GM19468 (cell line): ENCODE data around the gene TMEM145.
"Not testable (repeated sequence)": the region's sequence is repeated elsewhere in the genome, so short reads cannot be mapped to it uniquely, and the experiment has no call there.

Source experiments
- ATAC-seq: cut with Tn5 transposase; IDR thresholded peaks from one replicate; pipeline ENCODE4 v1.9.1; 2021; ENCODE audit warnings: mild to moderate bottlenecking, moderate library complexity, moderate number of reproducible peaks; ENCODE audit not compliant: unreplicated experiment; ENCODE audit errors: extremely low read depth

The TMEM145 gene

DNA sequence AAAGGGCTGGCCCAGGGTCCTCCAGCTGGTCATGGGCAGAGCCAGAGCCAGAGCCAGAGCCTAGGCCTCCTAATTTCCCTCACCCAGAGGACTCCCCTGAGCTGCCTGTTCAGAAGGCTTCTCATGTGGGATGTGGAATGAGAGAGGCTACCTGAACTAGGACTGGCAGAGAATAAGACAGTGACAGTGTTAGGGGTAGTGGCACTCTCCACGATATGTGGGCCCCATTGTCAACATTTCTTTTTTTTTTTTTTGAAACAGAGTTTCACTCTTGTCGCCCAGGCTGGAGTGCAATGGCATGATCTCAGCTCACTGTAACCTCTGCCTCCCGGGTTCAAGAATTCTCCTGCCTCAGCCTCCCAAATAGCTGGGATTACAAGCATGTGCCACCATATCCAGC, 18.2 kb downstream of the TMEM145 start:
- ATAC-seq = not testable (repeated sequence)

- no peak for ATAC-seq
These were observed 18.9 kb downstream of the TMEM145 start for GRCh38 chr19:42332059-42332458.

DNA sequence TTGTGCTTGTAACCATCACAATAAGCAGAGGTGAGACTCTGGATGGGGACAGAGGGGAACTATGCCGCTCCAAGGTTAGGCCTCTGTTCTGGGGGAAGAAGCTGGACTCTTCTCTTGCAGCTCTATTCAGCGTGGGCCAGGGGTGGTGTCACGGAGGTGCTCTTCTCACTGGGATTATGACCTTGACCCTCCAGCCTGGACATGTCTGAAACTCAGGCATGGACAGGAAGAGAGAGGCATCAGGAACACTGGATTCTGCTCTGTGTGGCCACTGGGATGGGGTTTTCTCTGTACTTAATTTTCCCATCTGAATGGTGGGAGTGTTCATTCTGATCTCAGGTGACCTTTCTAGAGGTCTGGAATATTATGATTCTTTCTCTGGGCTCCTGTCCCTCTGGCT, 19.9 kb downstream of the TMEM145 start:
- no peak for ATAC-seq

DNA sequence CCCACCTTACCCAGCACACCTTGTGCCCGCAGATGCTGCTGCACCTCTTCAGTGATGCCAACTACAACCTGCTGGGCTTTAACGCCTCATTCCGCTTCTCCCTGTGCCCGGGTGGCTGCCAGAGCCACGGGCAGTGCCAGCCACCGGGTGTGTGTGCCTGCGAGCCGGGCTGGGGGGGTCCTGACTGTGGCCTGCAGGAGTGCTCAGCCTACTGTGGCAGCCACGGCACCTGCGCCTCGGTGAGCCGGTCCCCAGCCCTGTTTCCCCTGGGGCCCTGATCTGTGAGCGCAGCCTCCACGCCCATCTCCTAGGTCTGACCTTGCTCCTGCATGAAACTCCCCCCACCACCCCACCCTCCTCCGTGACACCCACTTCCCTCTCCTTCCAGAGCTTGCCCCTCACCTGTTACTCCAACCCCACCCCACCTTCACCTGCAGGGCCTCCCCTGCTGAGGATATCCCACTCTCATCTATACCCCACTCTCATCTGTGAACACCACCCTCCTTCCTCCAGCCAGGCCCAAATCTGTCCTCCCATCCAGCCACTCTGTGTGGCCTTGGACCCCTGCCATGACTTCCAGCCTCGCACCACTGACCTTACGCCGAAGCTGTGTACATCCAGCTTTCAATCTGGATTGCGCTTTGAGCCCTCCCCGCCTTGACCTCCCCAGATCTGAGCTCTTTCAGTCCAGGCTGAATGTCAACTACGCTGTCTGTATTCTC, 21.0 kb downstream of the TMEM145 start:
- ATAC-seq = no peak

DNA sequence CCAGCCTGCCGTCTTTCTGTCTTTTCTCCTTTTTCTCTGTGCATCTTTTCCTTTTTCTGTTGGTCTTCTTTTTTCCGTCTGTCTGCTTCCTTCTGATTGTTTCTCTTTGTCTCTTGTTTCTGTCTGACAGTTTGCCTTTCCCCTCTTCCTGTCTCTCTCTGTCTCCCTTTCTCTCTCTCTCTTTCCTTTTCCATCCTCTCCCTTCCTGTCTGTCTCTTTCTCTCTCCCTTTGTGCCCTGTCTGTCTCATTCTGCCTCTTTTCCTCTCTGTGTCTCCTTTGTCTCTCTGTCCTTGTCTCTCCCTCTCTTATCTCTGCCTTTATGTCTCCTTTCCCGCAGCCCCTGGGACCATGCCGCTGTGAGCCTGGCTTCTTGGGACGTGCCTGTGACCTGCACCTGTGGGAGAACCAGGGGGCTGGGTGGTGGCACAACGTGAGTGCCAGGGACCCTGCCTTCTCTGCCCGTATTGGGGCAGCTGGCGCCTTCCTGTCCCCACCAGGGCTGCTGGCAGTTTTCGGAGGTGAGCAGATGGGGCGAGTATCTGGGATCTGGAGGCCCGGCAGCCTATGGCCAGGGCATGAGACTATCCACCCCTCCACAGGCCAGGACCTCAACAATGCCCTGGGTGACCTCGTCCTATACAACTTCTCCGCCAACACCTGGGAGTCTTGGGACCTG, 21.7 kb downstream of the TMEM145 start:
- no peak for ATAC-seq

- ATAC-seq = no peak
These were observed 22.3 kb downstream of the TMEM145 start for GRCh38 chr19:42335374-42335936.

GRCh38 chr19:42335971-42336370, 22.9 kb downstream of the TMEM145 start:
- no peak for ATAC-seq

DNA sequence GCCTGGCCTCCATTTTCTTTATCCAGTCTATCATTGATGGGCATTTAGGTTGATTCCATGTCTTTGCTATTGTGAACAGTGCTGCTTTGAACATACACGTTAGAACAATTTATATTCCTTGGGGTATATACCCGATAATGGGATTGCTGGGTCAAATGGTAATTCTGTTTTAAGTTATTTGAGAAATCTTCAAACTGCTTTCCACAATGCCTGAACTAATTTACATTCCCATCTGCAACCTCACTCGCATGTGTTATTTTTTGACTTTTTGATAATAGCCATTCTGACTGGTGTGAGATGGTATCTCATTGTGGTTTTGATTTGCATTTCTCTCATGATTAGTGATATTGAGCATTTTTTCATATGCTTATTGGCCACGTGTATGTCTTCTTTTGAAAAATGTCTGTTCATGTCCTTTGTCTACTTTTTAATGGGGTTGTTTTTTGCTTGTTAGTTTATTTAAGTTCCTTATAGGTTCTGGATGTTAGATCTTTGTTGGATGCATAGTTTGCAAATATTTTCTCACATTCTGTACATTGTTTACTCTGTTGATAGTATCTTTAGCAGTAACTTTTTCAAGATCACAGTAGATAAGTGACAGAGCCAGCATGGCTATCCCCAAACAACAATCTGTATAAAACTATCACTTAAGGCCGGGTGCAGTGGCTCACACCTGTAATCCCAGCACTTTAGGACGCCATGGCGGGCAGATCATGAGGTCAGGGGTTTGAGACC, 26.2 kb downstream of the TMEM145 start:
- ATAC-seq = not testable (repeated sequence)

- ATAC-seq = not testable (repeated sequence)
These were observed 26.8 kb downstream of the TMEM145 start for GRCh38 chr19:42339922-42340321.

GRCh38 chr19:42343344-42344110, 30.4 kb downstream of the TMEM145 start:
- no peak for ATAC-seq

DNA sequence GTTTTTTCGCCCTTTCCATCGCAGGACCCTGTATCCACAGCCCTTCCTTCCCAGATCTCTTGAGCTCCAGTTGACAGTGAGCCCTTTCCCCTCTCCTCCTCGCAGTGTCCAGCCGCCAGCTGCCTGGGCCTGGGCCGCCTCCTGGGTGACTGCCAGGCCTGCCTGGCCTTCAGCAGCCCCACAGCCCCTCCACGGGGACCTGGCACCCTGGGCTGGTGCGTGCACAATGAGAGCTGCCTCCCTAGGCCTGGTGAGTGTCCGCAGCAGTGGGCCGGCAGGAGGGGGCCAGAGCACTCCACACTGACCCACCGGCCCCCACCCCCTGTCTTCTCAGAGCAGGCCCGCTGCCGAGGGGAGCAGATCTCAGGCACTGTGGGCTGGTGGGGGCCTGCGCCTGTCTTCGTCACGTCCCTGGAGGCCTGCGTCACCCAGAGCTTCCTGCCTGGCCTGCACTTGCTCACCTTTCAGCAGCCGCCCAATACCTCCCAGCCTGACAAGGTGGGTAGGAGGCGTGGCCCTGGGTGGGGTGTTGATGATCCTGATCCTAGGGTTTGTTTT, 31.3 kb downstream of the TMEM145 start:
- no peak for ATAC-seq

DNA sequence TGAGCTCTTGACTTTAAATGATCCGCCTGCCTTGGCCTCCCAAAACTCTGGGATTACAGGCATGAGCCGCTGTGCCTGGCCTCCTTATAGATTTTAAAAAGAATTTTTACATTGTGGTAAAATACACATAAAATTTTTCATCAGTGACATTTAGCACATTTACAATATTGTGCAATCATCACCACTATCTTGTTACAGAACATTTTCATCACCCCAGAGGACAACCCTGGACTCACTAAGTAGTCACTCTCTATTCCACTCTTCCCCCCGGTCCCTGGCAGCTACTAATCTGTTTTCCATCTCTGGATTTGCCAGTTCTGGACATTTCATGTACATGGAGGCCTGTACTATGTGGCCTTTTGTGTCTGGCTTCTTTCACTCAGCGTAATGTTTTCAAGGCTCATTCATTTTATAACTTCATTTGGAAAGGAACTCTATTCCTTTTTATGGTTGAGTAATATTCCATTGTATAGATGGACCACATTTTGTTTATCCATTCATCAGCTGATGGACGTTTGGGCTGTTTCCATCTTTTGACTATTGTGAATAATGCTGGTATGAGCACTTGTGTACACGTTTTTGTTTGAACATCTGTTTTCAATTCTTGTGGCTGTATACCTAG, 32.2 kb downstream of the TMEM145 start:
- no peak for ATAC-seq

DNA sequence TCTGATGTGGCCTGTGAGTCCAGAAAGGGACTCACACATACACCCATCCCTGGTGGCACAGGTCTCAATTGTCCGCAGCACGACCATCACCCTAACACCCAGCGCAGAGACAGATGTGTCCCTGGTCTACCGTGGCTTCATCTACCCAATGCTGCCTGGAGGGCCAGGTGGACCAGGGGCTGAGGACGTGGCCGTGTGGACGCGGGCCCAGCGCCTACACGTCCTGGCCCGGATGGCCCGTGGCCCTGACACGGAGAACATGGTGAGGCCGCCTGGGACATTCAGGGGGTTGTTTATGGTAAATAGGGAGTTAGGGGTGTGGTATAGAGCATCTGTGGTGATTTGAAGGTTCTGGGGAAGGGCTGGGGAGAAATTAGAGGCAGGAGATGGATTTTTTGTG, 35.1 kb downstream of the TMEM145 start:
- ATAC-seq = no peak

- ATAC-seq = no peak
These were observed 36.4 kb downstream of the TMEM145 start for GRCh38 chr19:42349378-42350107.

GRCh38 chr19:42350417-42350816, 37.3 kb downstream of the TMEM145 start:
- ATAC-seq = no peak

DNA sequence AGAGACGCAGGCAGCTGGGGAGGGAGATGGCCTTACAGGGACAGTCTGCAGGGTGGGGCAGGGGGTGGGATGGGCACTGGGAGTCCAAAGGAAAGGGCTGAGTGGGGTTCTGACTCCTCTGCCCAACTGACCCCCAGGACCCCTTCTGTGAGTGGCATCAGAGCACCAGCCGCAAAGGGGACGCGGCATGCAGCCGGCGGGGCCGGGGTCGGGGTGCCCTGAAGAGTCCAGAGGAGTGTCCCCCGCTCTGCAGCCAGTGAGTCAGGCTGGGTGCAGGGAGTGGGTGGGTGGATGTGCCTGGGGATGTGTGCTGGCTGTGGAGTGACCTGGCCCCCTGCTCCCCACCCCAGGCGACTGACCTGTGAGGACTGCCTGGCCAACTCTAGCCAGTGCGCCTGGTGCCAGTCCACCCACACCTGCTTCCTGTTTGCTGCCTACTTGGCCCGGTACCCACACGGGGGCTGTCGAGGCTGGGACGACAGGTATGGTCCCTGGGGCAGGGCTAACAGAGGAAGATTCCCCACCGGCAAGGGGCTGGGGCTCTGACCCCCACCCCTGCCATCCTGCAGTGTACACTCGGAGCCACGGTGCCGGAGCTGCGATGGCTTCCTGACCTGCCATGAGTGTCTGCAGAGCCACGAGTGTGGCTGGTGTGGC, 38.1 kb downstream of the TMEM145 start:
- ATAC-seq = no peak

- ATAC-seq = no peak
These were observed 39.5 kb downstream of the TMEM145 start for GRCh38 chr19:42352301-42353259.
